ENCODE results near the gene SERPINA12.

- no peak for TF ChIP-seq CTCF (conservative IDR thresholded peaks at IDR 0.05; ENCODE audit: low read depth in 2 of 2)
- TF ChIP-seq EZH2phosphoT487 (IDR thresholded peaks at IDR 0.05; ENCODE audit: unreplicated experiment), result no peak
- TF ChIP-seq EZH2 (IDR thresholded peaks at IDR 0.05; ENCODE audit: low read depth, unreplicated experiment), result no peak
- TF ChIP-seq POLR2AphosphoS5 (IDR thresholded peaks at IDR 0.05; ENCODE audit: low read depth), result no peak
- no peak for TF ChIP-seq REST (IDR thresholded peaks at IDR 0.05; ENCODE audit: unreplicated experiment)
- TF ChIP-seq NANOG (IDR thresholded peaks at IDR 0.05; ENCODE audit: borderline replicate concordance), result no peak
- no peak for TF ChIP-seq STAT1 (IDR thresholded peaks at IDR 0.05; ENCODE audit: unreplicated experiment)
- TF ChIP-seq ZNF462 (CRISPR knock-in tag; IDR thresholded peaks at IDR 0.05), result no peak
- no peak for TF ChIP-seq ETS1 (IDR thresholded peaks at IDR 0.05)
- TF ChIP-seq ZNF331 (CRISPR knock-in tag; IDR thresholded peaks at IDR 0.05; ENCODE audit: low read depth), result no peak
- TF ChIP-seq CREB1 (CRISPR knock-in tag; IDR thresholded peaks at IDR 0.05; ENCODE audit: low read depth), result no peak
- no peak for TF ChIP-seq JUNB (IDR thresholded peaks at IDR 0.05; ENCODE audit: unreplicated experiment)
Observed at GRCh38 chr14:94538070-94538740, 28.9 kb upstream of the SERPINA12 start.
